SU-DHL-6 (cell line): ENCODE results near the gene AGXT.

Source experiments
- EZH2phosphoT487 ChIP-seq: fragments of 200-600 bp; sonication (generic), shearing (Covaris generic); conservative IDR thresholded peaks from 2 replicates; pipeline ENCODE4 v1.6.1; 2018; ENCODE audit warnings: mild to moderate bottlenecking, antibody characterized with exemption, low read length, moderate library complexity, mixed read lengths
- TF ChIP-seq, protein P1 (sequence below): fragments of 200-600 bp; sonication (generic); IDR thresholded peaks from one replicate; pipeline ENCODE4 v1.5.1; 2017; ENCODE audit warnings: antibody characterized with exemption, mild to moderate bottlenecking, low read length, moderate library complexity; ENCODE audit not compliant: insufficient read depth, poor library complexity, severe bottlenecking

GRCh38 chr2:240839152-240840143, 29.2 kb upstream of the AGXT start:
- TF ChIP-seq, protein P1, sequence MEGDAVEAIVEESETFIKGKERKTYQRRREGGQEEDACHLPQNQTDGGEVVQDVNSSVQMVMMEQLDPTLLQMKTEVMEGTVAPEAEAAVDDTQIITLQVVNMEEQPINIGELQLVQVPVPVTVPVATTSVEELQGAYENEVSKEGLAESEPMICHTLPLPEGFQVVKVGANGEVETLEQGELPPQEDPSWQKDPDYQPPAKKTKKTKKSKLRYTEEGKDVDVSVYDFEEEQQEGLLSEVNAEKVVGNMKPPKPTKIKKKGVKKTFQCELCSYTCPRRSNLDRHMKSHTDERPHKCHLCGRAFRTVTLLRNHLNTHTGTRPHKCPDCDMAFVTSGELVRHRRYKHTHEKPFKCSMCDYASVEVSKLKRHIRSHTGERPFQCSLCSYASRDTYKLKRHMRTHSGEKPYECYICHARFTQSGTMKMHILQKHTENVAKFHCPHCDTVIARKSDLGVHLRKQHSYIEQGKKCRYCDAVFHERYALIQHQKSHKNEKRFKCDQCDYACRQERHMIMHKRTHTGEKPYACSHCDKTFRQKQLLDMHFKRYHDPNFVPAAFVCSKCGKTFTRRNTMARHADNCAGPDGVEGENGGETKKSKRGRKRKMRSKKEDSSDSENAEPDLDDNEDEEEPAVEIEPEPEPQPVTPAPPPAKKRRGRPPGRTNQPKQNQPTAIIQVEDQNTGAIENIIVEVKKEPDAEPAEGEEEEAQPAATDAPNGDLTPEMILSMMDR = no peak
- TF ChIP-seq EZH2phosphoT487 = no peak
